GM21528 (cell line): ENCODE data around the gene WDR36.

ENCODE experiments used
- ATAC-seq: cut with Tn5 transposase; IDR thresholded peaks from one replicate; pipeline ENCODE4 v1.9.1; 2021; ENCODE audit warnings: mild to moderate bottlenecking, moderate library complexity; ENCODE audit not compliant: unreplicated experiment, low FRiP score

Gene WDR36

GRCh38 chr5:111173476-111173875 lies 81.3 kb downstream of the WDR36 start:
- ATAC-seq, result no peak
